Glomerular visceral epithelial cell (primary cell): ENCODE measurements around the gene UNC79.

Experiments used
- DNase-seq: peaks from one replicate; pipeline ENCODE4 v3.0.0-alpha.2; 2016; ENCODE audit errors: extremely low spot score

The UNC79 gene

GRCh38 chr14:93707475-93707874 is 276.7 kb downstream of the UNC79 start:
- no peak for DNase-seq

- DNase-seq: no peak
Measured at GRCh38 chr14:93708311-93708734, 277.6 kb downstream of the UNC79 start.

- no peak for DNase-seq
Measured at GRCh38 chr14:93708800-93709199, 278.1 kb downstream of the UNC79 start.

GRCh38 chr14:93709249-93709648 is 278.5 kb downstream of the UNC79 start:
- no peak for DNase-seq

- DNase-seq: no peak
Measured at GRCh38 chr14:93712079-93712837, 281.5 kb downstream of the UNC79 start.

GRCh38 chr14:93712838-93713724 is 282.3 kb downstream of the UNC79 start:
- DNase-seq: no peak

- DNase-seq: no peak
Measured at GRCh38 chr14:93713726-93714405, 283.1 kb downstream of the UNC79 start.

GRCh38 chr14:93714605-93715004 is 283.9 kb downstream of the UNC79 start:
- no peak for DNase-seq

GRCh38 chr14:93715279-93715927 is 284.7 kb downstream of the UNC79 start:
- DNase-seq: no peak

- no peak for DNase-seq
Measured at GRCh38 chr14:93716002-93716745, 285.4 kb downstream of the UNC79 start.

- no peak for DNase-seq
Measured at GRCh38 chr14:93716746-93717667, 286.3 kb downstream of the UNC79 start.

- DNase-seq: no peak
Measured at GRCh38 chr14:93717668-93718320, 287.1 kb downstream of the UNC79 start.

GRCh38 chr14:93719256-93719655 is 288.5 kb downstream of the UNC79 start:
- DNase-seq: no peak

- no peak for DNase-seq
Measured at GRCh38 chr14:93720076-93720815, 289.5 kb downstream of the UNC79 start.

- DNase-seq: no peak
Measured at GRCh38 chr14:93720981-93721483, 290.3 kb downstream of the UNC79 start.

GRCh38 chr14:93723001-93723400 is 292.3 kb downstream of the UNC79 start:
- no peak for DNase-seq

GRCh38 chr14:93725002-93725582 is 294.4 kb downstream of the UNC79 start:
- DNase-seq: no peak

GRCh38 chr14:93725993-93726392 is 295.3 kb downstream of the UNC79 start:
- DNase-seq: no peak
